Measurements from ENCODE around the gene UNC119B.

The UNC119B gene

GRCh38 chr12:120759591-120760348, 49.5 kb downstream of the UNC119B start:
- no peak for TF ChIP-seq FOXP2 (optimal IDR thresholded peaks at IDR 0.05; ENCODE audit: borderline replicate concordance, extremely low read depth, extremely low read length, insufficient read depth)
- TF ChIP-seq REST (IDR thresholded peaks at IDR 0.05; ENCODE audit: insufficient read depth in 1 of 2, low read depth in 2 of 2, low read length in 2 of 2): no peak
- TF ChIP-seq POLR2AphosphoS5 (IDR thresholded peaks at IDR 0.05; ENCODE audit: low read depth, low read length): no peak
- no peak for TF ChIP-seq SIN3A (IDR thresholded peaks at IDR 0.05; ENCODE audit: borderline replicate concordance, insufficient read depth, low read length)
- TF ChIP-seq TAF1 (IDR thresholded peaks at IDR 0.05; ENCODE audit: borderline replicate concordance, insufficient read depth, low read length): no peak

- TF ChIP-seq TAF1 (IDR thresholded peaks at IDR 0.05; ENCODE audit: borderline replicate concordance, insufficient read depth, low read length) (no peak), REST (IDR thresholded peaks at IDR 0.05; ENCODE audit: insufficient read depth in 1 of 2, low read depth in 2 of 2, low read length in 2 of 2) (no peak), POLR2AphosphoS5 (IDR thresholded peaks at IDR 0.05; ENCODE audit: low read depth, low read length) (no peak), FOXP2 (optimal IDR thresholded peaks at IDR 0.05; ENCODE audit: borderline replicate concordance, extremely low read depth, extremely low read length, insufficient read depth) (no peak), SIN3A (IDR thresholded peaks at IDR 0.05; ENCODE audit: borderline replicate concordance, insufficient read depth, low read length) (no peak)
Observed at GRCh38 chr12:120760349-120761254, 50.3 kb downstream of the UNC119B start.

GRCh38 chr12:120761519-120761934, 51.3 kb downstream of the UNC119B start:
- TF ChIP-seq POLR2AphosphoS5 (IDR thresholded peaks at IDR 0.05; ENCODE audit: low read depth, low read length): no peak
- TF ChIP-seq TAF1 (IDR thresholded peaks at IDR 0.05; ENCODE audit: borderline replicate concordance, insufficient read depth, low read length): no peak
- no peak for TF ChIP-seq FOXP2 (optimal IDR thresholded peaks at IDR 0.05; ENCODE audit: borderline replicate concordance, extremely low read depth, extremely low read length, insufficient read depth)
- no peak for TF ChIP-seq REST (IDR thresholded peaks at IDR 0.05; ENCODE audit: insufficient read depth in 1 of 2, low read depth in 2 of 2, low read length in 2 of 2)
- TF ChIP-seq SIN3A (IDR thresholded peaks at IDR 0.05; ENCODE audit: borderline replicate concordance, insufficient read depth, low read length): no peak

GRCh38 chr12:120762086-120762485, 51.8 kb downstream of the UNC119B start:
- TF ChIP-seq FOXP2 (optimal IDR thresholded peaks at IDR 0.05; ENCODE audit: borderline replicate concordance, extremely low read depth, extremely low read length, insufficient read depth) (no peak), TAF1 (IDR thresholded peaks at IDR 0.05; ENCODE audit: borderline replicate concordance, insufficient read depth, low read length) (no peak), POLR2AphosphoS5 (IDR thresholded peaks at IDR 0.05; ENCODE audit: low read depth, low read length) (no peak), SIN3A (IDR thresholded peaks at IDR 0.05; ENCODE audit: borderline replicate concordance, insufficient read depth, low read length) (no peak), REST (IDR thresholded peaks at IDR 0.05; ENCODE audit: insufficient read depth in 1 of 2, low read depth in 2 of 2, low read length in 2 of 2) (no peak)

Measured in PFSK-1 (cell line).